ENCODE data around the gene NIT1. TPM values are rescaled to one million over a fixed set of nuclear protein-coding genes. Genes with fewer than 3 reads are reported as not detected.
A peak's percentile ranks its signal among the peaks of the same experiment; 100 is the strongest.

The NIT1 gene
- total and polyA plus RNA-seq, 2 donors (not counting 1 experiment from before 2014, with no cell fraction given): 53.5 to 61.0 TPM

- Histone ChIP-seq H3K36me3 (replicated peaks in 1 of 2; ENCODE audit: control extremely low read depth in 1 of 2, control insufficient read depth in 1 of 2, extremely low read depth in 1 of 2, insufficient read depth in 2 of 2, low read length in 1 of 2) (peaks cover 3 to 50% of the 10 kb centered on the region in 2 experiments), H3K27ac (ENCODE audit: low read length in 2 of 2) (no peak overlapping the region), H2AFZ (ENCODE audit: insufficient read depth, low read depth, low read length, poor library complexity, severe bottlenecking) (no peak overlapping the region), H3K9me3 (ENCODE audit: control extremely low read depth in 1 of 3, control insufficient read depth in 2 of 3, insufficient read depth in 1 of 3, low read length in 2 of 3) (no peaks in the 10 kb centered on the region), H3K9ac (ENCODE audit: low read length) (no peak overlapping the region), H3K27me3 (replicated peaks in 1 of 4; ENCODE audit: control extremely low read depth in 1 of 4, control insufficient read depth in 3 of 4, insufficient read depth in 4 of 4, low read length in 3 of 4) (no peaks in the 10 kb centered on the region), H4K20me1 (ENCODE audit: control insufficient read depth, insufficient read depth, low read length, poor library complexity, severe bottlenecking) (peaks cover 5% of the 10 kb centered on the region), H3K4me2 (replicated peaks; ENCODE audit: low read depth, low read length, poor library complexity, severe bottlenecking) (no peak overlapping the region), H3K79me2 (ENCODE audit: control insufficient read depth, insufficient read depth, low read length) (peaks cover 19% of the 10 kb centered on the region), H3K4me1 (ENCODE audit: control insufficient read depth in 2 of 2, insufficient read depth in 2 of 2, low read length in 2 of 2) (peaks cover 14 to 27% of the 10 kb centered on the region in 2 donors), H3K4me3 (ENCODE audit: control extremely low read depth in 1 of 5, extremely low read depth in 1 of 5, insufficient read depth in 1 of 5, low read depth in 2 of 5, low read length in 4 of 5) (no peak overlapping the region)
- no peaks in the 10 kb centered on the region for H3K27me3 Mint-ChIP-seq
- CTCF ChIA-PET: interaction anchor here (1.0 to 4.8 kb wide), 2 partner anchors 57 to 214 kb away, joined by 3 to 37 read pairs; partner anchors contain the start of gene TOMM40L
- no peaks in the 10 kb centered on the region for H3K9me3 Mint-ChIP-seq (ENCODE audit: insufficient read depth)
- DNase-seq (no peak), ATAC-seq (ENCODE audit: low read depth) (no peak)
- 99% methylated on average over 7 of the region's 9 CpGs for WGBS (ENCODE audit: insufficient coverage)
- POLR2A ChIA-PET: no interaction called here
- H3K4me3 Mint-ChIP-seq: peak overlapping the region; percentile 68
- peaks cover 35% of the 10 kb centered on the region for H3K4me1 Mint-ChIP-seq
- intact Hi-C loops (cut with micrococcal nuclease): no loop called here
- TF ChIP-seq EZH2 (IDR thresholded peaks at IDR 0.05; ENCODE audit: borderline replicate concordance, insufficient read depth, low read depth, low read length, poor library complexity, severe bottlenecking): no peak
- TF ChIP-seq CTCF (IDR thresholded peaks at IDR 0.05): no peak
- no peak overlapping the region for H3K27ac Mint-ChIP-seq
Measured at GRCh38 chr1:161168906-161169305, 51.0 kb downstream of the NIT1 start.

Small RNAs within 50 kb of the gene (small RNA-seq; reads per million reads assigned to genes)
- gene RF01225 (ENCODE audit: insufficient read length, low read depth, low replicate concordance): not detected

Other genes with a start within 250 kb of the NIT1 start
- not detected in 2 replicates for gene ITLN1, start 232.9 kb upstream of the NIT1 start, total RNA-seq
- not detected in 2 replicates for gene ITLN1, start 232.9 kb upstream of the NIT1 start, polyA plus RNA-seq
- not detected in 2 replicates for gene ITLN2, start 163.3 kb upstream of the NIT1 start, total RNA-seq
- gene ITLN2, start 163.3 kb upstream of the NIT1 start, polyA plus RNA-seq: not detected in 2 replicates
- 12.8 and 16.4 TPM in 2 replicates for gene F11R, start 97.0 kb upstream of the NIT1 start, total RNA-seq
- 17.3 and 52.4 TPM in 2 replicates for gene F11R, start 97.0 kb upstream of the NIT1 start, polyA plus RNA-seq
- 85.6 and 94.4 TPM in 2 replicates for gene TSTD1, start 79.1 kb upstream of the NIT1 start, total RNA-seq
- 242 and 295 TPM in 2 replicates for gene TSTD1, start 79.1 kb upstream of the NIT1 start, polyA plus RNA-seq
- 192 and 196 TPM in 2 replicates for gene USF1, start 72.1 kb upstream of the NIT1 start, total RNA-seq
- 249 and 334 TPM in 2 replicates for gene USF1, start 72.1 kb upstream of the NIT1 start, polyA plus RNA-seq
- gene ARHGAP30, start 48.2 kb upstream of the NIT1 start, total RNA-seq: 146 and 162 TPM in 2 replicates
- gene ARHGAP30, start 48.2 kb upstream of the NIT1 start, polyA plus RNA-seq: 95.9 and 122 TPM in 2 replicates
- gene NECTIN4, start 28.5 kb upstream of the NIT1 start, total RNA-seq: not detected in 2 replicates
- not detected in 2 replicates for gene NECTIN4, start 28.5 kb upstream of the NIT1 start, polyA plus RNA-seq
- gene KLHDC9, start 19.7 kb upstream of the NIT1 start, total RNA-seq: 1.6 and 4.2 TPM in 2 replicates
- 2.7 and 3.5 TPM in 2 replicates for gene KLHDC9, start 19.7 kb upstream of the NIT1 start, polyA plus RNA-seq
- gene PFDN2, start 68 bp upstream of the NIT1 start, total RNA-seq: 29.9 and 32.3 TPM in 2 replicates
- 43.2 and 120 TPM in 2 replicates for gene PFDN2, start 68 bp upstream of the NIT1 start, polyA plus RNA-seq
- gene DEDD, start 14.6 kb downstream of the NIT1 start, total RNA-seq: 40.8 and 46.0 TPM in 2 replicates
- gene DEDD, start 14.6 kb downstream of the NIT1 start, polyA plus RNA-seq: 35.9 and 38.8 TPM in 2 replicates
- 78.1 and 91.0 TPM in 2 replicates for gene UFC1, start 35.9 kb downstream of the NIT1 start, total RNA-seq
- gene UFC1, start 35.9 kb downstream of the NIT1 start, polyA plus RNA-seq: 128 and 129 TPM in 2 replicates
- 50.2 and 53.3 TPM in 2 replicates for gene USP21, start 41.4 kb downstream of the NIT1 start, total RNA-seq
- 75.8 and 81.6 TPM in 2 replicates for gene USP21, start 41.4 kb downstream of the NIT1 start, polyA plus RNA-seq
- gene PPOX, start 48.3 kb downstream of the NIT1 start, total RNA-seq: 61.7 and 65.6 TPM in 2 replicates
- gene PPOX, start 48.3 kb downstream of the NIT1 start, polyA plus RNA-seq: 73.2 and 82.3 TPM in 2 replicates
- 37.6 and 42.9 TPM in 2 replicates for gene B4GALT3, start 59.4 kb downstream of the NIT1 start, total RNA-seq
- 58.9 and 59.6 TPM in 2 replicates for gene B4GALT3, start 59.4 kb downstream of the NIT1 start, polyA plus RNA-seq
- 0.05 TPM in 1 of 2 replicates, not detected in the other for gene ADAMTS4, start 80.9 kb downstream of the NIT1 start, total RNA-seq
- gene ADAMTS4, start 80.9 kb downstream of the NIT1 start, polyA plus RNA-seq: 0.06 and 0.10 TPM in 2 replicates
- 80.2 and 82.3 TPM in 2 replicates for gene NDUFS2, start 84.3 kb downstream of the NIT1 start, total RNA-seq
- gene NDUFS2, start 84.3 kb downstream of the NIT1 start, polyA plus RNA-seq: 53.9 and 68.7 TPM in 2 replicates
- 0.76 and 1.7 TPM in 2 replicates for gene FCER1G, start 97.2 kb downstream of the NIT1 start, total RNA-seq
- gene FCER1G, start 97.2 kb downstream of the NIT1 start, polyA plus RNA-seq: 10.8 and 13.6 TPM in 2 replicates
- not detected in 2 replicates for gene APOA2, start 105.5 kb downstream of the NIT1 start, total RNA-seq
- gene APOA2, start 105.5 kb downstream of the NIT1 start, polyA plus RNA-seq: not detected in 2 replicates
- 9.2 and 9.4 TPM in 2 replicates for gene TOMM40L, start 108.0 kb downstream of the NIT1 start, total RNA-seq
- 6.5 and 8.0 TPM in 2 replicates for gene TOMM40L, start 108.0 kb downstream of the NIT1 start, polyA plus RNA-seq
- gene NR1I3, start 120.1 kb downstream of the NIT1 start, total RNA-seq: not detected in 2 replicates
- not detected in 2 replicates for gene NR1I3, start 120.1 kb downstream of the NIT1 start, polyA plus RNA-seq
- gene PCP4L1, start 140.6 kb downstream of the NIT1 start, total RNA-seq: 0.22 TPM in 1 of 2 replicates, not detected in the other
- gene PCP4L1, start 140.6 kb downstream of the NIT1 start, polyA plus RNA-seq: not detected in 2 replicates
- gene MPZ, start 191.9 kb downstream of the NIT1 start, total RNA-seq: 11.8 and 12.9 TPM in 2 replicates
- gene MPZ, start 191.9 kb downstream of the NIT1 start, polyA plus RNA-seq: 4.3 and 5.8 TPM in 2 replicates
- gene SDHC, start 196.3 kb downstream of the NIT1 start, total RNA-seq: 99.0 and 109 TPM in 2 replicates
- 78.3 and 102 TPM in 2 replicates for gene SDHC, start 196.3 kb downstream of the NIT1 start, polyA plus RNA-seq
- gene CFAP126, start 249.8 kb downstream of the NIT1 start, total RNA-seq: not detected in 2 replicates
- gene CFAP126, start 249.8 kb downstream of the NIT1 start, polyA plus RNA-seq: not detected in 2 replicates